ENCODE measurements around the gene DUS1L. TPM values are rescaled to one million over a fixed set of nuclear protein-coding genes. Genes with fewer than 3 reads are reported as not detected.
A peak's percentile ranks its signal among the peaks of the same experiment; 100 is the strongest.
"Not testable (repeated sequence)": the region's sequence is repeated elsewhere in the genome, so short reads cannot be mapped to it uniquely, and the experiment has no call there.

DUS1L gene
- total RNA-seq, 2 experiments from 2014 or later = 118 to 131 TPM

GRCh38 chr17:82049106-82049505 is 16.5 kb downstream of the DUS1L start:
- H3K27ac Mint-ChIP-seq = no peak overlapping the region
- peaks cover 21% of the 10 kb centered on the region for H3K4me1 Mint-ChIP-seq (ENCODE audit: low read depth)
- no peak for DNase-seq
- H3K9me3 Mint-ChIP-seq = no peaks in the 10 kb centered on the region
- ChIA-PET CTCF (interaction anchor here (0.5 kb wide), 1 partner anchor 51 kb away, joined by 3 read pairs; no protein-coding TSS in a partner anchor), POLR2A (no interaction called here)
- peak overlapping the region; percentile 12 for H3K4me3 Mint-ChIP-seq
- H3K36me3 Mint-ChIP-seq = peaks cover 2% of the 10 kb centered on the region
- H3K27me3 Mint-ChIP-seq = no peaks in the 10 kb centered on the region
- intact Hi-C loops (cut with micrococcal nuclease) = no loop called here

GRCh38 chr17:82048571-82048971 is 17.0 kb downstream of the DUS1L start:
- intact Hi-C loops (cut with micrococcal nuclease) = no loop called here
- H3K4me1 Mint-ChIP-seq (ENCODE audit: low read depth) = peaks cover 19% of the 10 kb centered on the region
- DNase-seq = no peak
- ChIA-PET CTCF (interaction anchor here (1.1 kb wide), 1 partner anchor 18 kb away, joined by 3 read pairs; no protein-coding TSS in a partner anchor), POLR2A (no interaction called here)
- H3K36me3 Mint-ChIP-seq = peaks cover 2% of the 10 kb centered on the region
- H3K4me3 Mint-ChIP-seq = no peak overlapping the region
- H3K27ac Mint-ChIP-seq = no peak overlapping the region
- H3K27me3 Mint-ChIP-seq = no peaks in the 10 kb centered on the region
- H3K9me3 Mint-ChIP-seq = no peaks in the 10 kb centered on the region

- no peak overlapping the region for H3K27ac Mint-ChIP-seq
- intact Hi-C loops (cut with micrococcal nuclease) = no loop called here
- ChIA-PET CTCF (interaction anchor here (1.1 kb wide), 1 partner anchor 17 kb away, joined by 3 read pairs; no protein-coding TSS in a partner anchor), POLR2A (no interaction called here)
- no peak for DNase-seq
- H3K36me3 Mint-ChIP-seq = peaks cover 2% of the 10 kb centered on the region
- H3K27me3 Mint-ChIP-seq = no peaks in the 10 kb centered on the region
- H3K4me3 Mint-ChIP-seq = no peak overlapping the region
- no peaks in the 10 kb centered on the region for H3K9me3 Mint-ChIP-seq
- H3K4me1 Mint-ChIP-seq (ENCODE audit: low read depth) = peaks cover 13% of the 10 kb centered on the region
These were observed 17.6 kb downstream of the DUS1L start for GRCh38 chr17:82047914-82048570.

GRCh38 chr17:82047379-82047778 is 18.2 kb downstream of the DUS1L start:
- CTCF ChIA-PET = no interaction called here
- intact Hi-C loops (cut with micrococcal nuclease) = no loop called here
- H3K27me3 Mint-ChIP-seq = no peaks in the 10 kb centered on the region
- no peak overlapping the region for H3K4me3 Mint-ChIP-seq
- no peak for DNase-seq
- no peaks in the 10 kb centered on the region for H3K9me3 Mint-ChIP-seq
- POLR2A ChIA-PET = no interaction called here
- H3K36me3 Mint-ChIP-seq = peaks cover 2% of the 10 kb centered on the region
- H3K4me1 Mint-ChIP-seq (ENCODE audit: low read depth) = peaks cover 10% of the 10 kb centered on the region
- no peak overlapping the region for H3K27ac Mint-ChIP-seq

- H3K27ac Mint-ChIP-seq = no peak overlapping the region
- CTCF ChIA-PET = no interaction called here
- peaks cover 2% of the 10 kb centered on the region for H3K36me3 Mint-ChIP-seq
- no peak for DNase-seq
- no peak overlapping the region for H3K4me3 Mint-ChIP-seq
- no peaks in the 10 kb centered on the region for H3K9me3 Mint-ChIP-seq
- H3K4me1 Mint-ChIP-seq (ENCODE audit: low read depth) = peaks cover 10% of the 10 kb centered on the region
- no peaks in the 10 kb centered on the region for H3K27me3 Mint-ChIP-seq
- POLR2A ChIA-PET = no interaction called here
- intact Hi-C loops (cut with micrococcal nuclease) = no loop called here
These were observed 18.7 kb downstream of the DUS1L start for GRCh38 chr17:82046903-82047302.

GRCh38 chr17:82045936-82046484 is 19.6 kb downstream of the DUS1L start:
- intact Hi-C loops (cut with micrococcal nuclease) = no loop called here
- CTCF ChIA-PET = no interaction called here
- H3K4me1 Mint-ChIP-seq (ENCODE audit: low read depth) = peaks cover 10% of the 10 kb centered on the region
- peaks cover 2% of the 10 kb centered on the region for H3K36me3 Mint-ChIP-seq
- H3K4me3 Mint-ChIP-seq = no peak overlapping the region
- no peak overlapping the region for H3K27ac Mint-ChIP-seq
- no peaks in the 10 kb centered on the region for H3K9me3 Mint-ChIP-seq
- DNase-seq = no peak
- POLR2A ChIA-PET = no interaction called here
- no peaks in the 10 kb centered on the region for H3K27me3 Mint-ChIP-seq

- Mint-ChIP-seq H3K4me1 (ENCODE audit: low read depth) (peaks cover 2% of the 10 kb centered on the region), H3K4me3 (no peak overlapping the region), H3K9me3 (no peaks in the 10 kb centered on the region), H3K27me3 (no peaks in the 10 kb centered on the region), H3K27ac (no peak overlapping the region), H3K36me3 (no peaks in the 10 kb centered on the region)
- ChIA-PET CTCF (no interaction called here), POLR2A (interaction anchor here (0.9 kb wide), 1 partner anchor 13 kb away, joined by 3 read pairs; no protein-coding TSS in a partner anchor)
- no peak for DNase-seq
- intact Hi-C loops (cut with micrococcal nuclease) = no loop called here
These were observed 22.1 kb downstream of the DUS1L start for GRCh38 chr17:82043507-82043906.

- no peaks in the 10 kb centered on the region for H3K9me3 Mint-ChIP-seq
- H3K36me3 Mint-ChIP-seq = no peaks in the 10 kb centered on the region
- DNase-seq = no peak
- intact Hi-C loops (cut with micrococcal nuclease) = no loop called here
- CTCF ChIA-PET = no interaction called here
- POLR2A ChIA-PET = interaction anchor here (0.9 kb wide), 1 partner anchor 12 kb away, joined by 3 read pairs; no protein-coding TSS in a partner anchor
- H3K4me3 Mint-ChIP-seq = no peak overlapping the region
- H3K4me1 Mint-ChIP-seq (ENCODE audit: low read depth) = peaks cover 7% of the 10 kb centered on the region
- no peak overlapping the region for H3K27ac Mint-ChIP-seq
- H3K27me3 Mint-ChIP-seq = no peaks in the 10 kb centered on the region
These were observed 23.0 kb downstream of the DUS1L start for GRCh38 chr17:82042649-82043048.

- ChIA-PET POLR2A (no interaction called here), CTCF (interaction anchor here (0.7 to 1.2 kb wide), 2 partner anchors 11 kb away, joined by 3 read pairs; no protein-coding TSS in a partner anchor)
- H3K4me1 Mint-ChIP-seq (ENCODE audit: low read depth) = peaks cover 13% of the 10 kb centered on the region
- DNase-seq = no peak
- H3K9me3 Mint-ChIP-seq = no peaks in the 10 kb centered on the region
- no peaks in the 10 kb centered on the region for H3K27me3 Mint-ChIP-seq
- no peaks in the 10 kb centered on the region for H3K36me3 Mint-ChIP-seq
- intact Hi-C loops (cut with micrococcal nuclease) = no loop called here
- no peak overlapping the region for H3K4me3 Mint-ChIP-seq
- no peak overlapping the region for H3K27ac Mint-ChIP-seq
These were observed 24.3 kb downstream of the DUS1L start for GRCh38 chr17:82041144-82041814.

GRCh38 chr17:82039695-82040299 is 25.8 kb downstream of the DUS1L start:
- H3K4me3 Mint-ChIP-seq = no peak overlapping the region
- no peak overlapping the region for H3K27ac Mint-ChIP-seq
- intact Hi-C loops (cut with micrococcal nuclease) = loop anchor here (10.0 kb wide), 1 partner anchor 375 kb away; the partner anchor contains the start of genes HEXD and OGFOD3
- no peaks in the 10 kb centered on the region for H3K9me3 Mint-ChIP-seq
- H3K36me3 Mint-ChIP-seq = peaks cover 6% of the 10 kb centered on the region
- ChIA-PET CTCF (interaction anchor here (1.1 to 2.8 kb wide), 2 partner anchors 80 to 166 kb away, joined by 3 to 21 read pairs; no protein-coding TSS in a partner anchor), POLR2A (no interaction called here)
- no peak for DNase-seq
- no peaks in the 10 kb centered on the region for H3K27me3 Mint-ChIP-seq
- peaks cover 18% of the 10 kb centered on the region for H3K4me1 Mint-ChIP-seq (ENCODE audit: low read depth)

GRCh38 chr17:82038796-82039409 is 26.7 kb downstream of the DUS1L start:
- intact Hi-C loops (cut with micrococcal nuclease) = loop anchor here (10.0 kb wide), 1 partner anchor 376 kb away; the partner anchor contains the start of genes HEXD and OGFOD3
- H3K36me3 Mint-ChIP-seq, H3K4me3 Mint-ChIP-seq, H3K27me3 Mint-ChIP-seq, DNase-seq, H3K9me3 Mint-ChIP-seq, H3K27ac Mint-ChIP-seq: not testable (repeated sequence)
- H3K4me1 Mint-ChIP-seq (ENCODE audit: low read depth) = peaks cover 18% of the 10 kb centered on the region
- POLR2A ChIA-PET = interaction anchor here (0.6 kb wide), 1 partner anchor 78 kb away, joined by 3 read pairs; the partner anchor contains the start of gene NOTUM
- CTCF ChIA-PET = interaction anchor here (1.1 to 2.8 kb wide), 4 partner anchors 9 to 167 kb away, joined by 3 to 21 read pairs (median 8); partner anchors contain the start of gene MAFG
